HG03103 (cell line): ENCODE data around the gene XRCC1.
A peak's percentile ranks its signal among the peaks of the same experiment; 100 is the strongest.

Experiments
- ATAC-seq: cut with Tn5 transposase; IDR thresholded peaks from one replicate; pipeline ENCODE4 v1.9.1; 2021; ENCODE audit warnings: low read depth; ENCODE audit not compliant: unreplicated experiment

XRCC1 gene

GRCh38 chr19:43575156-43575950 lies at the start of gene XRCC1, which contains the start of gene PINLYP:
XRCC1 (minus strand) TSS chr19:43575527; CDS start chr19:43575458, 69 bp downstream.
PINLYP (plus strand) TSS chr19:43575801; CDS start chr19:43577192, 1,391 bp downstream.
- ATAC-seq, result peak; percentile 96

DNA sequence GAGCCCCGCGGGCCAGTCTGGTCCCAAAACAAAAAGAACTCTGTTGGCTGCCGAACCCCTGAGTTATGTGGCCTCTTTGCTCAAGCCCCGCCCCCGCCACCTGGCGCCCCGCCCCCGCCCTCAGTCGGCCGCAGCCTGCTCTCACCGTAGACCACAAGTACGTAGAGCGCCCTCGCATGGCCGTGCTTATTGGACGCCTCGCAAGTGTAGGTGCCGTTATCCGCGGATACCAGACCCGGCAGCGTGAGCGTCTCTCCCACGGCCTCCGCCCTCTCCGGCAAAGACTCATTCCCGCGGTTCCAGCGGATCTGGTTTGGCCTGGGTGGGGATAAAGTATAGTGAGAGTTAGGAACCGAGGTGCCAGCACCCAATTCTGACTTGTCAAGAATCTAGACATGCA lies 49.6 kb upstream of the XRCC1 start:
- ATAC-seq, result no peak

- ATAC-seq, result no peak
Observed at GRCh38 chr19:43623889-43624670, 48.8 kb upstream of the XRCC1 start.

GRCh38 chr19:43622956-43623355 lies 47.6 kb upstream of the XRCC1 start:
- ATAC-seq, result no peak

DNA sequence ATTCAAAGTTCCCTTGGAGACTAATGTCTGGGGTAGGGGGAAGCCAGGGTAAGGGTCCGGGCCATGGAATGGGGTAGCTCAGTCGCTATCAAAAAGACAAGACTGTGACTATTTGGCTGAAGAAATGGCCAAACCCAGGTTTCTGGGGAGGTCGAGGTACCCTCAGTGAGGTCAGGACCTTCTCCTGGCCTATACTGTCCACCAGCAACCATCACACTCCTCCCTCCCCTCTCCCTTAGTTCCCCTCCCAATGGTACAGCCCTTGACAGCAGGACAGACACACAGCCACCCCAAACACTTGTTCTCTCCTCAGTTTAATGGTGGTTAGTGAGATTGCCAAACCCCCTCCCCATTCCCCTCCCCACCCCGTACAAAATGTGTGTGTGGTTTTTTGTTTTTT lies 46.7 kb upstream of the XRCC1 start:
- no peak for ATAC-seq

DNA sequence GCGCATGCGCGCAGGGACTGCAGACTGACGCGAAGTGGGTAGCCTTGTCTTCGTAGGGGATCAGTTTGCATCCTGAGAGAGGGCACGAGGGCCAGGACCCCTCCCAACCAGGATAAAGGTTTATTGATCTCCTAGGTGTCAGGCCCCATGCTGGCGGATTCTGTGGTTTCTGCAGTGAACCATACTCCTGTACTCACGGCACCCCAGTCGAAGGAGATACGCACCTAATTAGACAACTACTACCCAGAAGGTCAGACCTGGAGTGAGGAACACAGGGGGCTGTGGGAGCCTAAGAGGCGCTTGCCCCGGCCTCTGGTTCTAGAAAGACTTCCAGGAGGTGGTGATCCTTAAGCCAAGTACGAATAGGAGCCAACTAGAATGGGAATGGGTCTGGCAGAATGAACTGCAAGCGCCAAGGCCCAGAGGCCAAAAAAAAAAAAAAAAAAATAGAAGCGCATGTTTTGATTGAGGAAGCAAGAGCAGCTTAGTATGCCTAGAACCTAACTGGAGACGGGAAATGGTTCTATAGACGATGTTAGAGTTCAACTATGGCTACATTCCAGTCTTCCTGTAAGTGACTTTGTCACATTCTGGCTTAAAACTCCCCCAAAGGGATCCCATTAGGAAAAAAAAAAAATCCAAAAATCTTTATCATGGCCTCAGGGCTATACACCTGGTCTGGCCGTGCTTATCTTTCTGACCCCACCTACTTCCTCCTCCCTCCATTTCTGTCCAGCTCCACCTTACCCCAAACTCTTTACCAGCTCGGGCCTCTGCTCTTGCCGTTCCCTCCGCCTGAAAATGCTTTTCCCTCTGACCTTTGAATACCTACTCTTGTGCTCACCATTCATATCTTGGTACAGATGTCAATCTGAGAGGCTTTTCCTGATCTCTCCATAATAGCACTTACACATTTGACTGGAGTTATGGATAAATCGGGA lies 45.0 kb upstream of the XRCC1 start:
- ATAC-seq, result no peak

- peak; percentile 66 for ATAC-seq
Observed at GRCh38 chr19:43619262-43620060, 44.1 kb upstream of the XRCC1 start, which contains the start of gene ZNF428. ZNF428 (minus strand) TSS chr19:43619629; CDS start chr19:43614304, 5,325 bp downstream.

- ATAC-seq, result peak; percentile 17
Observed at GRCh38 chr19:43618921-43619261, 43.6 kb upstream of the XRCC1 start.

DNA sequence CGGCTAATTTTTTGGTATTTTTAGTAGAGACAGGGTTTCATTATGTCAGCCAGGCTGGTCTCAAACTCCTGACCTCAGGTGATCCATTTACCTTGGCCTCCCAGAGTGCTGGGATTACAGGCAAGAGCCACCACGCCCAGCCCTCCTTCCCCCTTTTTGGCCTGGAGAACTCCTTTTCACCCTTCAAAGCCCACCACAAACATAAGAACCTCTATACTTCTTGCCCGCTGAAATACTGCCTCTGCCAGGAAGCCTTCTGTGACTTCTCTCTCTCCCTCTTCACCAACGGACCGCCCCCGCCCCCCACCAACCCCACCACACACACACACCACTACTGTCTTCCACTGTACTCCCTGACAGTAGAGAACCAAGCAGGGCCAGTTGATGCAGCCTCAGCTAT lies 41.6 kb upstream of the XRCC1 start:
- no peak for ATAC-seq

DNA sequence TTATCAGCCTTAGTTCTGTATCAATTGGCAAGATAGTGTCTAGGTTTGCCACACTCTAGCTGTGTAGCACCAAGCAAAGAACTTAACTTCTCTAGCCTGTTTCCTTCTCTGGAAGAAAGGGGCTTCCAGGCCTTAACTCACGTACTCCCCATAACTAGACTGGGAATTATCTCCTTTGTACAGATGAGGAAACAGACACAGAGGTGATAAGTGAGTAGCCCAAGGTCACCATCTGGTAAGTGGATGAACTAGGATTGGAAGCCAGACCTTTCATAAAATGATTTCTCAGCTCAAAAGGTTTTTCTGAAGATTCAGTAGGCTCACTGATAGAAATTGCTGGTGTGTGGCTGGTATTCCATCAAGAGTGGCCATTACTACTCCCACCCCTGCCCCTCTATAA lies 41.0 kb upstream of the XRCC1 start:
- no peak for ATAC-seq

- ATAC-seq, result no peak
Observed at GRCh38 chr19:43612374-43612773, 37.0 kb upstream of the XRCC1 start.

GRCh38 chr19:43611788-43612187 lies 36.5 kb upstream of the XRCC1 start, which contains the start of gene SRRM5:
SRRM5 (plus strand) TSS chr19:43612088; CDS start chr19:43612122, 34 bp downstream.
- no peak for ATAC-seq

DNA sequence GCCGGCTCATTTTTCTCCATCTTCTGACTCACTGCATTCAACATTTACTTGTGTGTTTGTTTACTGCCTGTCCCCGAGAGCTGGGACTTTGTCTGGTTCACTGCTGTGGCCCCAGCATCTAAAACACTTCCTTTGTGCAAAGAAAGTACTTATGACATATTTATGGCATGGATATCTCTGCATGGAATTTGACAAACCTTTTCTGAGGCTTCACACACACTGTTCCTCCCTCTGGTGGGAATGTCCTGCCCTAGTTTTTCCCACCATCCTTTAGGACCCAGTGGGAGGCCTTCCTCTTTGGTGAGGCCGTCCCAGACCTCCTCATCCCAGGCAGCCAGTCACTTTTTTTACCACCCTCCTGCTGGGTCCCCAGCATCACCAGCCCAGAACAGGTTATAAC lies 35.2 kb upstream of the XRCC1 start:
- ATAC-seq, result no peak

GRCh38 chr19:43609872-43610271 lies 34.5 kb upstream of the XRCC1 start:
- no peak for ATAC-seq

DNA sequence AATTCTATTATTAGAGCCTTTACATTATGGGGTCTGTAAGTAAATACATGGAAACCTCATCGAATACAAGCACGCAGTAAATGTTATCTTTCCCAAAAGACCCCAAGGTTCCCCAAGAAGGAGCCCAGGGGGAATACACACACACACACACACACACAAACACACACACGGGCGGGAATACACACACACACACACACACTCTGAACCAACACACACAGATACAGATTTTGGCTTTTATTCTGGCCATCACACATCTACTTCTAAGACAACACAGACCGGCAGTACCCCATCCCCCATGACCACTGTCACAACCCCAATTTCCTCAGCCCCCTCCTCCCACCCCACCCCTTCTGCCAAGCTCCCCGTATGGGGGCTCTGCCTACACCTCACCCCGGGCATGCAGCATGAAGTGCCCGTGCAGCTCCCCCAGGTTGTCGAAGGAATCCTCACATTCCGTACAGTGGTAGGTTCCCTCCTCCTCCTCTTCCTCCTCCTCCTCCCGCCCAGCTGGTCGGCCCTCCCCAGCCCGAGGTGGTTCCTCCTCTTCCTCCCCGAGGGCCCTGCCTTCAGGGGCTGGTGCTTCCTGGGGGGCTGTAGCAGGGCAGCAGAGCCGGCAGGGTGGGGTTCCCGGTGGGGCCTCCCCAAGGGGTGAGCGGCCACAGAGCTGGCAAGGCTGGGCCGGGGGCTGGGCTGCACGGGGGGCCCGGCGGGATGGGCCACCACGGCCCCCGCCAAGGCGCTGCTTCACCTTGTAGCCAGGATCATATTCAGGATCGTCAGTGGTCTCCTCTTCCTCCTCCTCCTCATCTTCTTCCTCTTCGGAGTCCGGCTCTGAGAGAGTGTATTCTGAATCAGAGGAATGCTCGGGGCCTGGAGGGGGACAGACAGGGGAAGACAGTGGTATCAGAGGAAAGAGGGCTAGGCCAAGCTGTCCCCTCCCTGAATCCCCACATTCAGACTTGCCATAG lies 32.2 kb upstream of the XRCC1 start:
- ATAC-seq, result no peak

DNA sequence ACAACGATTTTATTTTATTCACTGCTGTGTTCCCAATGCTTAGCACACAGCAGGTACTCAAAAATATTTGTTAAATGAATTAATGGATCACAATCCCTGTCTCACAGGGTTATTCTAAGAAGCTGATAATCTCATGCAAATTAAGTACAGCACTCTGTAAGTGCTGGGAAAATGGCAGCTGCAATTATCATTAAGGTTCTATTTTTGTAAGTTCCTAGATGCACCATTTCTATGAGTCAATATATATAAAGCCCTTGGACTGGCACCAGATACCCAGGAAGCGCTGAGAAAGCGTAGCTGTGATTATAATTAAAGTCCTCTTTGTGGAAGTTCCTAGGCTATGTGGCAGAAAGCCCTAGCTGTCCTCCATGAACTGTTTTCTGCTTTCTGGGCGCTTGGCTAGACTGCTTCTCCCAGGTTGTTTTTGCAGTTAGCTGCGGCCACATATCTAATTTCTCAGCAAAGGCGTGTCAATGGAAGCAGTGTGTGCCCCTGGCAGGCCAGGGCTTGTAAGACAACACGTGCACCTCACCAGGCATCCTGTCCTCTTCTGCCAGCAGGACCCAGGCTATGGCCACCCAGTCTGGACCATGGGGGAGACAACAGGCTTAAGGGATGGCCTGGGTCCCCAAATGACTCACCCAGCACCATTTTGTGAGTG lies 31.4 kb upstream of the XRCC1 start:
- ATAC-seq, result no peak

DNA sequence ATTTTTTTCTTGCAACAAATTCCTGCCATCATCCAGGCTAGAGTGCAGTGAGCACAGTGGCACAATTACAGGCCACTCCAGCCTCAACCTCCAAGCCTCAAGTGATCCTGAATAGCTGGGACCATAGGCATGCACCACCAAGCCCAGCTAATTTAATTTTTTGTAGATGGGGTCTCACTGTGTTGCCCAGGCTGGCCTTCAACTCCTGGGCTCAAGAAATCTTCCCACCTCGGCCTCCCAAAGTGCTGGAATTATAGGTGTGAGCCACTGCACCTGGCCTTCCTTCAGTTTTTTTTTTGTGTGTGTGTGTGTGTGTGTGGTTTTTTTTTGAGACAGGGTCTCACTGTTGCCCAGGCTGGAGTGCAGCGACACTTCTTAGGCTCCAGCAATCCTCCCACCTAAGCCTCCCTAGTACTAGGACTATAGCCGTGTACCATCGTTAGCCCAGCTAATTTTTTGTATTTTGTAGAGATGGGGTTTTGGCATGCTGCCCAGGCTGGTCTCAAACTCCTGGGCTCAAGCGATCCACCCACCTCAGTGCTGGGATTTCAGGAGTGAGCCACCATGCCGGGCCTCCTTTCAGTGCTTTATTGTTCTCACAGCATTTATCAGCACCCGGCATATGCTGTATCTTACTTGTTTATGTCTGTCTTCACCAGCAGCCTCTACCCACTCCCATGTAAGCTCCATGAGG lies 30.7 kb upstream of the XRCC1 start:
- no peak for ATAC-seq
